HEK293 (cell line): ENCODE measurements around the gene CD300E.

Experiments
- CTCF ChIA-PET: fragments of 350-600 bp; formaldehyde crosslinking; extraction: SDS; loops from one replicate; lab custom pipeline; 2021; ENCODE audit warnings: antibody characterized with exemption; lab: Yijun Ruan, JAX
- POLR2A ChIA-PET: fragments of 300-600 bp; formaldehyde crosslinking; extraction: SDS; loops from one replicate; lab custom pipeline; 2020; ENCODE audit warnings: antibody characterized with exemption, inconsistent platforms; lab: Yijun Ruan, JAX
- H3K27ac ChIP-seq: fragments of 200-500 bp; sonication (Bioruptor generic); 2 replicates; pipeline ENCODE4 v1.5.1; 2014; ENCODE audit warnings: low read depth, low read length, control low read depth, inconsistent platforms; ENCODE audit errors: extremely low read depth
- H3K36me3 ChIP-seq, 2 experiments: fragments of 200-500 bp in 1 of 2; sonication (Bioruptor generic) in 1 of 2; 1 replicate in 1 of 2; 2 replicates in 1 of 2; pipeline ENCODE4 v1.5.1; 2014 to 2017; ENCODE audit warnings: inconsistent platforms in 2 of 2, low read length in 2 of 2; ENCODE audit not compliant: control insufficient read depth in 2 of 2, insufficient read depth in 1 of 2
- H3K4me1 ChIP-seq: fragments of 200-500 bp; sonication (Bioruptor generic); 2 replicates; pipeline ENCODE4 v1.5.1; 2014; ENCODE audit warnings: mild to moderate bottlenecking, low read length, inconsistent platforms; ENCODE audit not compliant: control insufficient read depth, insufficient read depth
- H3K4me3 ChIP-seq: 2 replicates; pipeline ENCODE4 v1.5.1; 2011; ENCODE audit warnings: low read depth, mild to moderate bottlenecking, control low read depth, low read length, moderate library complexity
- H3K9me3 ChIP-seq: fragments of 200-500 bp; sonication (Bioruptor generic); 2 replicates; pipeline ENCODE4 v1.5.1; 2014; ENCODE audit warnings: low read depth, low read length, inconsistent platforms; ENCODE audit not compliant: control insufficient read depth, insufficient read depth
- BCL6B ChIP-seq: fragments of 450-650 bp; formaldehyde crosslinking; IDR thresholded peaks from 2 replicates; pipeline ENCODE4 v1.5.1; 2017; ENCODE audit warnings: missing biosample characterization, missing genetic modification characterization
- GLIS1 ChIP-seq: fragments of 450-650 bp; formaldehyde crosslinking; IDR thresholded peaks from 2 replicates; pipeline ENCODE4 v1.5.1; 2016; ENCODE audit warnings: missing biosample characterization, missing genetic modification characterization
- KLF16 ChIP-seq: fragments of 450-650 bp; formaldehyde crosslinking; IDR thresholded peaks from 2 replicates; pipeline ENCODE4 v1.5.1; 2017; ENCODE audit warnings: missing biosample characterization, missing genetic modification characterization
- KLF9 ChIP-seq: fragments of 450-650 bp; formaldehyde crosslinking; IDR thresholded peaks from 2 replicates; pipeline ENCODE4 v1.5.1; 2016; ENCODE audit warnings: missing biosample characterization, missing genetic modification characterization, low read depth
- PRDM6 ChIP-seq: fragments of 450-650 bp; formaldehyde crosslinking; IDR thresholded peaks from 2 replicates; pipeline ENCODE4 v1.5.1; 2017; ENCODE audit warnings: missing biosample characterization, missing genetic modification characterization
- ZBTB20 ChIP-seq: fragments of 450-650 bp; formaldehyde crosslinking; IDR thresholded peaks from 2 replicates; pipeline ENCODE4 v1.5.1; 2016; ENCODE audit warnings: missing biosample characterization, missing genetic modification characterization
- ZBTB8A ChIP-seq: fragments of 450-650 bp; formaldehyde crosslinking; IDR thresholded peaks from 2 replicates; pipeline ENCODE4 v1.5.1; 2016; ENCODE audit warnings: missing biosample characterization, missing genetic modification characterization
- ZEB2 ChIP-seq: fragments of 450-650 bp; formaldehyde crosslinking; IDR thresholded peaks from 2 replicates; pipeline ENCODE4 v1.5.1; 2016; ENCODE audit warnings: missing biosample characterization, missing genetic modification characterization
- ZFHX2 ChIP-seq: fragments of 450-650 bp; formaldehyde crosslinking; conservative IDR thresholded peaks from 2 replicates; pipeline ENCODE4 v1.5.1; 2016; ENCODE audit warnings: missing biosample characterization, missing genetic modification characterization
- ZNF132 ChIP-seq: fragments of 450-650 bp; formaldehyde crosslinking; IDR thresholded peaks from 2 replicates; pipeline ENCODE4 v1.5.1; 2017; ENCODE audit warnings: missing biosample characterization, missing genetic modification characterization, borderline replicate concordance
- ZNF133 ChIP-seq: fragments of 450-650 bp; formaldehyde crosslinking; IDR thresholded peaks from 2 replicates; pipeline ENCODE4 v1.5.1; 2016; ENCODE audit warnings: missing biosample characterization, missing genetic modification characterization
- ZNF169 ChIP-seq: fragments of 450-650 bp; formaldehyde crosslinking; IDR thresholded peaks from 2 replicates; pipeline ENCODE4 v1.5.1; 2016; ENCODE audit warnings: missing biosample characterization, missing genetic modification characterization
- ZNF426 ChIP-seq: fragments of 450-650 bp; formaldehyde crosslinking; IDR thresholded peaks from 2 replicates; pipeline ENCODE4 v1.5.1; 2017; ENCODE audit warnings: missing biosample characterization, missing genetic modification characterization, mild to moderate bottlenecking, inconsistent platforms, moderate library complexity
- ZNF501 ChIP-seq: fragments of 450-650 bp; formaldehyde crosslinking; IDR thresholded peaks from 2 replicates; pipeline ENCODE4 v1.5.1; 2016; ENCODE audit warnings: missing biosample characterization, missing genetic modification characterization
- ZNF521 ChIP-seq: fragments of 450-650 bp; formaldehyde crosslinking; IDR thresholded peaks from 2 replicates; pipeline ENCODE4 v1.5.1; 2017; ENCODE audit warnings: missing biosample characterization, mild to moderate bottlenecking, missing genetic modification characterization
- ZNF530 ChIP-seq: fragments of 450-650 bp; formaldehyde crosslinking; IDR thresholded peaks from 2 replicates; pipeline ENCODE4 v1.5.1; 2016; ENCODE audit warnings: low read depth, missing biosample characterization, missing genetic modification characterization
- ZNF555 ChIP-seq: fragments of 450-650 bp; formaldehyde crosslinking; conservative IDR thresholded peaks from 2 replicates; pipeline ENCODE4 v1.5.1; 2017; ENCODE audit warnings: missing biosample characterization, mild to moderate bottlenecking, missing genetic modification characterization, inconsistent platforms
- ZNF624 ChIP-seq: fragments of 450-650 bp; formaldehyde crosslinking; IDR thresholded peaks from 2 replicates; pipeline ENCODE4 v1.5.1; 2017; ENCODE audit warnings: missing biosample characterization, missing genetic modification characterization
- ZNF654 ChIP-seq: fragments of 450-650 bp; formaldehyde crosslinking; IDR thresholded peaks from 2 replicates; pipeline ENCODE4 v1.5.1; 2016; ENCODE audit warnings: low read depth, missing biosample characterization, missing genetic modification characterization
- ZNF677 ChIP-seq: fragments of 450-650 bp; IDR thresholded peaks from 2 replicates; pipeline ENCODE4 v1.5.0; 2018; ENCODE audit warnings: missing biosample characterization, mild to moderate bottlenecking, missing genetic modification characterization, moderate library complexity
- ZXDB ChIP-seq: fragments of 450-650 bp; formaldehyde crosslinking; IDR thresholded peaks from 2 replicates; pipeline ENCODE4 v1.5.1; 2016; ENCODE audit warnings: missing biosample characterization, missing genetic modification characterization
- TF ChIP-seq, protein P1 (sequence below): fragments of 450-650 bp; formaldehyde crosslinking; conservative IDR thresholded peaks from 2 replicates; pipeline ENCODE4 v1.5.1; 2016; ENCODE audit warnings: low read depth, missing biosample characterization, missing genetic modification characterization

Gene CD300E

DNA sequence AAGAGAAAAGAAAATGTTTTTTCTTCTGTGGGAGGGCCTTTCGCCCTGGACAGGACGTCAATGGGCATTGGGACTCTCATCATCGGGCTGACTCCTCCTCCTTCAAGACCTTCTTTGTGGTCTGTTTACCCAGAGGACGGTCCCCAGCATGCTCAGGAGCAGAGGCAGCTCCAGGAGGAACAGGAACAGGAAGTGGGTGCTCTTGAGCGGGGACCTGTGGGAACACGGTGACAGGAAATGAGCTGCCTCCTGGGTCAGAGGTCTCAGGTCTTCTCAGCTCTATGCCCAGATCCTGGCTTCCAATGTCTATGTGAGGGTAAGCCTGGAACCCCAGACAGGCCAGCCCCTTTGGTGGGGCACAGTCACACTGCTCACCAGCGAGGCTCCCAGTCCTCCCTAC, 43.6 kb downstream of the CD300E start:
- Histone ChIP-seq H3K9me3 (no peaks in the 10 kb centered on the region), H3K27ac (no peak overlapping the region), H3K36me3 (no peaks in the 10 kb centered on the region), H3K4me3 (no peak overlapping the region), H3K4me1 (no peaks in the 10 kb centered on the region)
- ChIA-PET POLR2A (no interaction called here), CTCF (interaction anchor here (2.3 kb wide), 1 partner anchor 14 kb away, joined by 9 read pairs; no protein-coding TSS in a partner anchor)
- TF ChIP-seq ZNF133 (no peak), KLF16 (tag by site-specific recombination) (no peak)

DNA sequence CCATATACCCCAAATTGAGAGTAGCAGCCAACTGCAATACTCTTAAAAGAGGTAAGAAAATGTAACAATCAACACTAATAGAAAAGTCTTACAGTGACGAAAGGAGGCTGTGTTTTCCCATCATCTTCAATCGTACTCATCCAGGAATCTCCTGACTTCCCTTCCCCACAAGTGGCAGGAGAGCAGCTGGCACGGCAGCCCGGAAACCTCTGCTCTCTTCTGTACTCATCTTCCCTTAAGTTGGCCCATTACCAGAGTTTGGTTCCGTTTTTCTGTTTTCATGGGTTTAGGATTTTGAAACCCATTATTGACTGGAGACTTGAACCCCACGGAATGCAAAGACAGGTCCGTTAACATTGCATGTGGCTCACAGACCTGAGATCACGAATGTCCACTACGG, 44.6 kb downstream of the CD300E start:
- CTCF ChIA-PET, result interaction anchor here (0.7 kb wide), 1 partner anchor 92 kb away, joined by 3 read pairs; no protein-coding TSS in a partner anchor
- POLR2A ChIA-PET, result no interaction called here

More for the DNA sequence above, 44.6 kb downstream of the CD300E start:
- no peaks in the 10 kb centered on the region for H3K4me1 ChIP-seq
- no peaks in the 10 kb centered on the region for H3K36me3 ChIP-seq
- no peak for TF ChIP-seq PRDM6
- no peak for TF ChIP-seq ZNF677 (tag by site-specific recombination)
- TF ChIP-seq ZFHX2 (tag by site-specific recombination), result no peak
- no peak for TF ChIP-seq ZEB2 (tag by site-specific recombination)
- TF ChIP-seq, protein P1, sequence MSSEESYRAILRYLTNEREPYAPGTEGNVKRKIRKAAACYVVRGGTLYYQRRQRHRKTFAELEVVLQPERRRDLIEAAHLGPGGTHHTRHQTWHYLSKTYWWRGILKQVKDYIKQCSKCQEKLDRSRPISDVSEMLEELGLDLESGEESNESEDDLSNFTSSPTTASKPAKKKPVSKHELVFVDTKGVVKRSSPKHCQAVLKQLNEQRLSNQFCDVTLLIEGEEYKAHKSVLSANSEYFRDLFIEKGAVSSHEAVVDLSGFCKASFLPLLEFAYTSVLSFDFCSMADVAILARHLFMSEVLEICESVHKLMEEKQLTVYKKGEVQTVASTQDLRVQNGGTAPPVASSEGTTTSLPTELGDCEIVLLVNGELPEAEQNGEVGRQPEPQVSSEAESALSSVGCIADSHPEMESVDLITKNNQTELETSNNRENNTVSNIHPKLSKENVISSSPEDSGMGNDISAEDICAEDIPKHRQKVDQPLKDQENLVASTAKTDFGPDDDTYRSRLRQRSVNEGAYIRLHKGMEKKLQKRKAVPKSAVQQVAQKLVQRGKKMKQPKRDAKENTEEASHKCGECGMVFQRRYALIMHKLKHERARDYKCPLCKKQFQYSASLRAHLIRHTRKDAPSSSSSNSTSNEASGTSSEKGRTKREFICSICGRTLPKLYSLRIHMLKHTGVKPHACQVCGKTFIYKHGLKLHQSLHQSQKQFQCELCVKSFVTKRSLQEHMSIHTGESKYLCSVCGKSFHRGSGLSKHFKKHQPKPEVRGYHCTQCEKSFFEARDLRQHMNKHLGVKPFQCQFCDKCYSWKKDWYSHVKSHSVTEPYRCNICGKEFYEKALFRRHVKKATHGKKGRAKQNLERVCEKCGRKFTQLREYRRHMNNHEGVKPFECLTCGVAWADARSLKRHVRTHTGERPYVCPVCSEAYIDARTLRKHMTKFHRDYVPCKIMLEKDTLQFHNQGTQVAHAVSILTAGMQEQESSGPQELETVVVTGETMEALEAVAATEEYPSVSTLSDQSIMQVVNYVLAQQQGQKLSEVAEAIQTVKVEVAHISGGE (tag by site-specific recombination), result no peak
- TF ChIP-seq ZNF530 (tag by site-specific recombination), result no peak
- TF ChIP-seq GLIS1 (tag by site-specific recombination), result no peak
- no peak for TF ChIP-seq KLF9
- TF ChIP-seq ZNF501, result no peak
- TF ChIP-seq ZNF521 (tag by site-specific recombination), result no peak
- TF ChIP-seq ZNF654 (tag by site-specific recombination), result no peak
- no peak for TF ChIP-seq ZBTB20 (tag by site-specific recombination)
- no peak for TF ChIP-seq ZNF624
- no peak for TF ChIP-seq ZNF426 (tag by site-specific recombination)
- TF ChIP-seq ZBTB8A (tag by site-specific recombination), result no peak
- TF ChIP-seq ZNF169 (tag by site-specific recombination), result no peak
- TF ChIP-seq ZXDB, result no peak
- no peak for TF ChIP-seq ZNF555 (tag by site-specific recombination)
- no peak for TF ChIP-seq BCL6B (tag by site-specific recombination)
- TF ChIP-seq ZNF132 (tag by site-specific recombination), result no peak
- no peak overlapping the region for H3K27ac ChIP-seq
- no peaks in the 10 kb centered on the region for H3K9me3 ChIP-seq
- H3K4me3 ChIP-seq, result no peak overlapping the region
